Measurements from ENCODE around the gene TBX15. TPM values are rescaled to one million over a fixed set of nuclear protein-coding genes. Genes with fewer than 3 reads are reported as not detected.

TBX15 gene
- total and polyA plus RNA-seq, 10 donors = 0.06 to 0.32 (median 0.11) TPM; not detected in 4

DNA sequence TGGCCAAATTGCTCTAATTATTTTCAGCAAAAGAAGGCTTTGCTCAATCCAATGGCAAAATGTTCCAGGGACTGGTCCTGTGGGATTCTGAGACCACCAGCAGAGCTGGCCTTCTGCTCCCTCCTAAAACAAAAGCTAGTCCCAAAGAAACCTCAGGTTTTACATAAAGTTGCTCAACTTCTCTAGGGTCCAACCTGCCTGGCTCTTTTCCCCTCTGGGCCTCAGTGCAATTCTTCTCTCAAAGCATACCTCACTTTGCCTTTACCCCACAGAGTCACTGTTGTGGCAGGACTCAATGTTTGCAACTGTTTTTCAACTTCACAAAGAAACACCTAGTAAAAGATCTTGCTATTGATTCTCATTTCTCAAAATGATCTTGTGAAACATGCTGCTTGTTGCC is 39.8 kb downstream of the TBX15 start:
- no peaks in the 10 kb centered on the region for H3K36me3 ChIP-seq
- no peaks in the 10 kb centered on the region for H3K4me1 ChIP-seq
- H3K4me3 ChIP-seq = no peak overlapping the region
- H3K27me3 ChIP-seq (replicated peaks in 1 of 7) = no peaks in the 10 kb centered on the region
- no peak for DNase-seq
- H3K27ac ChIP-seq = no peak overlapping the region
- peaks cover 0 to 4% (median 0%) of the 10 kb centered on the region in 8 donors for H3K9me3 ChIP-seq
- TF ChIP-seq POLR2A (IDR thresholded peaks at IDR 0.05) (no peak), CTCF (IDR thresholded peaks at IDR 0.05 in 8 of 11, conservative IDR thresholded peaks at IDR 0.05 in 3 of 11) (no peak), POLR2AphosphoS5 (IDR thresholded peaks at IDR 0.05) (no peak)
- intact Hi-C loops (cut with DNase I; ENCODE audit: low total_unique reads) = no loop called here

GRCh38 chr1:118947790-118948189 is 40.4 kb downstream of the TBX15 start:
- WGBS, 5 donors = 85 to 93% (median 89%) methylated on average over 2 of the region's 2 CpGs
- no peaks in the 10 kb centered on the region for H3K27me3 ChIP-seq (replicated peaks in 1 of 7)
- TF ChIP-seq POLR2A (IDR thresholded peaks at IDR 0.05) (no peak), POLR2AphosphoS5 (IDR thresholded peaks at IDR 0.05) (no peak), CTCF (IDR thresholded peaks at IDR 0.05 in 8 of 11, conservative IDR thresholded peaks at IDR 0.05 in 3 of 11) (no peak)
- DNase-seq = no peak
- H3K9me3 ChIP-seq = peaks cover 0 to 4% (median 0%) of the 10 kb centered on the region in 8 donors
- intact Hi-C loops (cut with DNase I; ENCODE audit: low total_unique reads) = no loop called here
- no peak overlapping the region for H3K4me3 ChIP-seq
- no peaks in the 10 kb centered on the region for H3K36me3 ChIP-seq
- no peak overlapping the region for H3K27ac ChIP-seq
- H3K4me1 ChIP-seq = no peaks in the 10 kb centered on the region

- WGBS, 5 donors = 85 to 94% (median 88%) methylated on average over 3 of the region's 3 CpGs
- Histone ChIP-seq H3K4me3 (no peak overlapping the region), H3K27me3 (replicated peaks in 1 of 7) (no peaks in the 10 kb centered on the region), H3K36me3 (no peaks in the 10 kb centered on the region), H3K27ac (no peak overlapping the region), H3K4me1 (no peaks in the 10 kb centered on the region), H3K9me3 (peaks cover 0 to 4% (median 0%) of the 10 kb centered on the region in 8 donors)
- DNase-seq = no peak
- intact Hi-C loops (cut with DNase I; ENCODE audit: low total_unique reads) = no loop called here
- TF ChIP-seq POLR2AphosphoS5 (IDR thresholded peaks at IDR 0.05) (no peak), CTCF (IDR thresholded peaks at IDR 0.05 in 8 of 11, conservative IDR thresholded peaks at IDR 0.05 in 3 of 11) (no peak), POLR2A (IDR thresholded peaks at IDR 0.05) (no peak)
Measured at GRCh38 chr1:118947003-118947765, 41.0 kb downstream of the TBX15 start.

- no peak for DNase-seq
- Histone ChIP-seq H3K36me3 (no peaks in the 10 kb centered on the region), H3K27me3 (replicated peaks in 1 of 7) (no peaks in the 10 kb centered on the region), H3K4me1 (no peaks in the 10 kb centered on the region), H3K9me3 (peaks cover 0 to 4% (median 0%) of the 10 kb centered on the region in 8 donors), H3K27ac (no peak overlapping the region), H3K4me3 (no peak overlapping the region)
- no peak for TF ChIP-seq POLR2A (IDR thresholded peaks at IDR 0.05)
- 52 to 69% (median 56%) methylated on average over 1 of the region's 1 CpG for whole genome bisulfite sequencing, 5 donors
- intact Hi-C loops (cut with DNase I; ENCODE audit: low total_unique reads) = no loop called here
Measured at GRCh38 chr1:118945489-118945888, 42.7 kb downstream of the TBX15 start.

Data from spleen (tissue), 11 donors.